ENCODE measurements around the gene PCSK6. TPM values are rescaled to one million over a fixed set of nuclear protein-coding genes. Genes with fewer than 3 reads are reported as not detected.

Gene PCSK6
- total RNA-seq, 5 donors from 2014 or later (not counting 1 experiment from before 2014, with no cell fraction given) = 0.16 to 2.2 (median 1.3) TPM

- ATAC-seq (replicated peaks in 1 of 4) = no peak
- whole genome bisulfite sequencing (ENCODE audit: insufficient coverage) = 59% methylated on average over 5 of the region's 7 CpGs
- H3K4me1 Mint-ChIP-seq = no peaks in the 10 kb centered on the region
- Histone ChIP-seq H3K27ac (ENCODE audit: low read length) (no peak overlapping the region), H3K36me3 (ENCODE audit: control insufficient read depth in 2 of 2, extremely low read depth in 1 of 2, insufficient read depth in 1 of 2, low read length in 1 of 2) (no peaks in the 10 kb centered on the region), H3K4me3 (ENCODE audit: control insufficient read depth in 1 of 2, extremely low read depth in 1 of 2, low read length in 1 of 2) (no peak overlapping the region), H3K27me3 (replicated peaks in 1 of 2; ENCODE audit: control insufficient read depth in 2 of 2, extremely low read depth in 1 of 2, insufficient read depth in 2 of 2, low read length in 1 of 2) (peaks cover 0 to 33% of the 10 kb centered on the region in 2 experiments), H3K9me3 (no peaks in the 10 kb centered on the region), H3K4me1 (ENCODE audit: control insufficient read depth in 1 of 2, extremely low read depth in 1 of 2, insufficient read depth in 2 of 2, low read length in 2 of 2) (no peaks in the 10 kb centered on the region)
- H3K27ac Mint-ChIP-seq = no peak overlapping the region
- no peak for DNase-seq
- no peak overlapping the region for H3K4me3 Mint-ChIP-seq
- no peaks in the 10 kb centered on the region for H3K9me3 Mint-ChIP-seq
- no peaks in the 10 kb centered on the region for H3K36me3 Mint-ChIP-seq
- ChIA-PET POLR2A (no interaction called here), CTCF (no interaction called here)
- H3K27me3 Mint-ChIP-seq = peaks cover 14 to 16% of the 10 kb centered on the region in 2 donors
Measured at GRCh38 chr15:101435761-101436160, 53.7 kb downstream of the PCSK6 start.

GRCh38 chr15:101434032-101434920 lies 55.2 kb downstream of the PCSK6 start:
- no peaks in the 10 kb centered on the region for H3K9me3 Mint-ChIP-seq
- peaks cover 0 to 33% of the 10 kb centered on the region in 2 experiments for H3K27me3 ChIP-seq (replicated peaks in 1 of 2; ENCODE audit: control insufficient read depth in 2 of 2, extremely low read depth in 1 of 2, insufficient read depth in 2 of 2, low read length in 1 of 2)
- H3K27ac ChIP-seq (ENCODE audit: low read length) = no peak overlapping the region
- no peaks in the 10 kb centered on the region for H3K4me1 ChIP-seq (ENCODE audit: control insufficient read depth in 1 of 2, extremely low read depth in 1 of 2, insufficient read depth in 2 of 2, low read length in 2 of 2)
- peaks cover 11 to 16% of the 10 kb centered on the region in 2 donors for H3K27me3 Mint-ChIP-seq
- POLR2A ChIA-PET = no interaction called here
- CTCF ChIA-PET = no interaction called here
- H3K4me3 ChIP-seq (ENCODE audit: control insufficient read depth in 1 of 2, extremely low read depth in 1 of 2, low read length in 1 of 2) = no peak overlapping the region
- WGBS (ENCODE audit: insufficient coverage) = 82% methylated on average over 19 of the region's 21 CpGs
- H3K36me3 ChIP-seq (ENCODE audit: control insufficient read depth in 2 of 2, extremely low read depth in 1 of 2, insufficient read depth in 1 of 2, low read length in 1 of 2) = no peaks in the 10 kb centered on the region
- H3K36me3 Mint-ChIP-seq = no peaks in the 10 kb centered on the region
- H3K4me3 Mint-ChIP-seq = no peak overlapping the region
- no peaks in the 10 kb centered on the region for H3K4me1 Mint-ChIP-seq
- H3K9me3 ChIP-seq = no peaks in the 10 kb centered on the region
- ATAC-seq (replicated peaks in 1 of 4) (no peak), DNase-seq (no peak)
- H3K27ac Mint-ChIP-seq = no peak overlapping the region

GRCh38 chr15:101433396-101433795 lies 56.1 kb downstream of the PCSK6 start:
- no peak for ATAC-seq (replicated peaks in 1 of 4)
- H3K4me3 ChIP-seq (ENCODE audit: control insufficient read depth in 1 of 2, extremely low read depth in 1 of 2, low read length in 1 of 2) = no peak overlapping the region
- no peak for DNase-seq
- Mint-ChIP-seq H3K4me3 (no peak overlapping the region), H3K4me1 (no peaks in the 10 kb centered on the region), H3K27ac (no peak overlapping the region), H3K36me3 (no peaks in the 10 kb centered on the region), H3K27me3 (peaks cover 8 to 11% of the 10 kb centered on the region in 2 donors), H3K9me3 (no peaks in the 10 kb centered on the region)
- ChIA-PET POLR2A (no interaction called here), CTCF (no interaction called here)
- peaks cover 0 to 32% of the 10 kb centered on the region in 2 experiments for H3K27me3 ChIP-seq (replicated peaks in 1 of 2; ENCODE audit: control insufficient read depth in 2 of 2, extremely low read depth in 1 of 2, insufficient read depth in 2 of 2, low read length in 1 of 2)
- H3K27ac ChIP-seq (ENCODE audit: low read length) = no peak overlapping the region
- no peaks in the 10 kb centered on the region for H3K36me3 ChIP-seq (ENCODE audit: control insufficient read depth in 2 of 2, extremely low read depth in 1 of 2, insufficient read depth in 1 of 2, low read length in 1 of 2)
- no peaks in the 10 kb centered on the region for H3K4me1 ChIP-seq (ENCODE audit: control insufficient read depth in 1 of 2, extremely low read depth in 1 of 2, insufficient read depth in 2 of 2, low read length in 2 of 2)
- 87% methylated on average over 4 of the region's 7 CpGs for WGBS (ENCODE audit: insufficient coverage)
- no peaks in the 10 kb centered on the region for H3K9me3 ChIP-seq

GRCh38 chr15:101432982-101433381 lies 56.5 kb downstream of the PCSK6 start:
- CTCF ChIA-PET = interaction anchor here in 1 of 2 donors (0.6 kb wide), 1 partner anchor 287 kb away, joined by 3 read pairs; no protein-coding TSS in a partner anchor
- no peaks in the 10 kb centered on the region for H3K4me1 ChIP-seq (ENCODE audit: control insufficient read depth in 1 of 2, extremely low read depth in 1 of 2, insufficient read depth in 2 of 2, low read length in 2 of 2)
- H3K9me3 ChIP-seq = no peaks in the 10 kb centered on the region
- no peaks in the 10 kb centered on the region for H3K9me3 Mint-ChIP-seq
- no peak overlapping the region for H3K4me3 Mint-ChIP-seq
- ATAC-seq (replicated peaks in 1 of 4) = no peak
- no peak overlapping the region for H3K4me3 ChIP-seq (ENCODE audit: control insufficient read depth in 1 of 2, extremely low read depth in 1 of 2, low read length in 1 of 2)
- WGBS (ENCODE audit: insufficient coverage) = 90% methylated on average over 2 of the region's 3 CpGs
- H3K4me1 Mint-ChIP-seq = no peaks in the 10 kb centered on the region
- no peak overlapping the region for H3K27ac Mint-ChIP-seq
- H3K36me3 Mint-ChIP-seq = no peaks in the 10 kb centered on the region
- no peaks in the 10 kb centered on the region for H3K36me3 ChIP-seq (ENCODE audit: control insufficient read depth in 2 of 2, extremely low read depth in 1 of 2, insufficient read depth in 1 of 2, low read length in 1 of 2)
- no peak for DNase-seq
- no peak overlapping the region for H3K27ac ChIP-seq (ENCODE audit: low read length)
- H3K27me3 ChIP-seq (replicated peaks in 1 of 2; ENCODE audit: control insufficient read depth in 2 of 2, extremely low read depth in 1 of 2, insufficient read depth in 2 of 2, low read length in 1 of 2) = peaks cover 0 to 32% of the 10 kb centered on the region in 2 experiments
- H3K27me3 Mint-ChIP-seq = peaks cover 7 to 11% of the 10 kb centered on the region in 2 donors
- POLR2A ChIA-PET = no interaction called here

GRCh38 chr15:101431748-101432147 lies 57.8 kb downstream of the PCSK6 start:
- ATAC-seq (replicated peaks in 1 of 4) (no peak), DNase-seq (no peak)
- Histone ChIP-seq H3K9me3 (no peaks in the 10 kb centered on the region), H3K4me1 (ENCODE audit: control insufficient read depth in 1 of 2, extremely low read depth in 1 of 2, insufficient read depth in 2 of 2, low read length in 2 of 2) (no peaks in the 10 kb centered on the region), H3K36me3 (ENCODE audit: control insufficient read depth in 2 of 2, extremely low read depth in 1 of 2, insufficient read depth in 1 of 2, low read length in 1 of 2) (no peaks in the 10 kb centered on the region), H3K27me3 (replicated peaks in 1 of 2; ENCODE audit: control insufficient read depth in 2 of 2, extremely low read depth in 1 of 2, insufficient read depth in 2 of 2, low read length in 1 of 2) (peaks cover 0 to 31% of the 10 kb centered on the region in 2 experiments), H3K4me3 (ENCODE audit: control insufficient read depth in 1 of 2, extremely low read depth in 1 of 2, low read length in 1 of 2) (no peak overlapping the region), H3K27ac (ENCODE audit: low read length) (no peak overlapping the region)
- ChIA-PET POLR2A (no interaction called here), CTCF (no interaction called here)
- Mint-ChIP-seq H3K9me3 (no peaks in the 10 kb centered on the region), H3K27me3 (peaks cover 4 to 11% of the 10 kb centered on the region in 2 donors), H3K27ac (no peak overlapping the region), H3K4me1 (no peaks in the 10 kb centered on the region), H3K36me3 (no peaks in the 10 kb centered on the region), H3K4me3 (no peak overlapping the region)
- WGBS (ENCODE audit: insufficient coverage) = 69% methylated on average over 4 of the region's 6 CpGs

- CTCF ChIA-PET = interaction anchor here in 1 of 2 donors (0.6 kb wide), 1 partner anchor 115 kb away, joined by 6 read pairs; no protein-coding TSS in a partner anchor
- no peak for DNase-seq
- no peaks in the 10 kb centered on the region for H3K36me3 Mint-ChIP-seq
- WGBS (ENCODE audit: insufficient coverage) = 87% methylated on average over 14 of the region's 15 CpGs
- no peaks in the 10 kb centered on the region for H3K9me3 ChIP-seq
- no peaks in the 10 kb centered on the region for H3K9me3 Mint-ChIP-seq
- no peaks in the 10 kb centered on the region for H3K4me1 ChIP-seq (ENCODE audit: control insufficient read depth in 1 of 2, extremely low read depth in 1 of 2, insufficient read depth in 2 of 2, low read length in 2 of 2)
- no peak for ATAC-seq (replicated peaks in 1 of 4)
- H3K27ac ChIP-seq (ENCODE audit: low read length) = no peak overlapping the region
- no peaks in the 10 kb centered on the region for H3K4me1 Mint-ChIP-seq
- peaks cover 0 to 30% of the 10 kb centered on the region in 2 experiments for H3K27me3 ChIP-seq (replicated peaks in 1 of 2; ENCODE audit: control insufficient read depth in 2 of 2, extremely low read depth in 1 of 2, insufficient read depth in 2 of 2, low read length in 1 of 2)
- no peak overlapping the region for H3K27ac Mint-ChIP-seq
- peaks cover 4 to 11% of the 10 kb centered on the region in 2 donors for H3K27me3 Mint-ChIP-seq
- H3K36me3 ChIP-seq (ENCODE audit: control insufficient read depth in 2 of 2, extremely low read depth in 1 of 2, insufficient read depth in 1 of 2, low read length in 1 of 2) = no peaks in the 10 kb centered on the region
- no peak overlapping the region for H3K4me3 Mint-ChIP-seq
- POLR2A ChIA-PET = no interaction called here
- no peak overlapping the region for H3K4me3 ChIP-seq (ENCODE audit: control insufficient read depth in 1 of 2, extremely low read depth in 1 of 2, low read length in 1 of 2)
Measured at GRCh38 chr15:101431301-101431700, 58.2 kb downstream of the PCSK6 start.
